ENCODE measurements around the gene SSX3.
"Not testable (repeated sequence)": the region's sequence is repeated elsewhere in the genome, so short reads cannot be mapped to it uniquely, and the experiment has no call there.

GRCh38 chrX:48356315-48357094, at the start of gene SSX3:
- TF ChIP-seq POLR2A, POLR2AphosphoS5, CTCF (IDR thresholded peaks at IDR 0.05): not testable (repeated sequence)

All from upper lobe of left lung (tissue), 4 donors.